ENCODE results near the gene HTR3C.

DNA sequence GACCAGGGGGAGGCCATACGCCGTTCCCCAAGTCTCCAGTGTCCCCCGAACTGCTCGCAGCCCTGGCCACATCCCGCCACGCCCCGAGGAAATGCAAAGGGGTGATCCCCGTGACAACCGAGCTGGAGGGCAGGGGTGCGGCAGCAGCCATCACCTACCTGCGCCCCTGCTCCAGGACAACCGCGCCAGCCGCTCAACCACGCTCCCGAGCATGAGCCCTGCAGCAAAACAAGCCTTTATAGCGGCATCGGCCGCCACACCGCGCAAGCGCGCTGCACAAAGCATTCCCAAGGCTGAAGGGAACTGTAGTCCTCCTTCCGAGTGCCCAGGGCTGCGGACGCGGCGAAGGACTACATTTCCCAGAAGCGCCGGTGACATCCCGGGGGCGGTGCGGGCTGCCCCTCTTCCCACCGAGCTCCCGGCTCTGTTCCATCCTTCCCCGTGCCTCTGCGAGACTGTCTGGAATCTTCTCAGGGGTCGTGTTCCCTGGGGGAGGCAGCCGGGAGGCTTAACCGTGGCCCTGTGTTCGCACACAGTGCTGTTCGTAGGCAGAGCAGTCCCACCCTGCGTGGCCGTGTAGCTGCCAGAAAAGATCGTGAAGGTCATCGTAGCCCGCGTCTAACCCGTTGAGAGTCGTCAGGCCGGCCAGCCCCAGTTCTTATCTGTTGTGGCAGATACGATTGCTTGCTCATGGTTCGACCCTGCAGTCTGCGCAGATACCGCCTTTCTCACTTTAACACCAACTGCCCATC, 35.0 kb upstream of the HTR3C start, which contains the start of gene ABCC5:
- TF ChIP-seq, protein P1, sequence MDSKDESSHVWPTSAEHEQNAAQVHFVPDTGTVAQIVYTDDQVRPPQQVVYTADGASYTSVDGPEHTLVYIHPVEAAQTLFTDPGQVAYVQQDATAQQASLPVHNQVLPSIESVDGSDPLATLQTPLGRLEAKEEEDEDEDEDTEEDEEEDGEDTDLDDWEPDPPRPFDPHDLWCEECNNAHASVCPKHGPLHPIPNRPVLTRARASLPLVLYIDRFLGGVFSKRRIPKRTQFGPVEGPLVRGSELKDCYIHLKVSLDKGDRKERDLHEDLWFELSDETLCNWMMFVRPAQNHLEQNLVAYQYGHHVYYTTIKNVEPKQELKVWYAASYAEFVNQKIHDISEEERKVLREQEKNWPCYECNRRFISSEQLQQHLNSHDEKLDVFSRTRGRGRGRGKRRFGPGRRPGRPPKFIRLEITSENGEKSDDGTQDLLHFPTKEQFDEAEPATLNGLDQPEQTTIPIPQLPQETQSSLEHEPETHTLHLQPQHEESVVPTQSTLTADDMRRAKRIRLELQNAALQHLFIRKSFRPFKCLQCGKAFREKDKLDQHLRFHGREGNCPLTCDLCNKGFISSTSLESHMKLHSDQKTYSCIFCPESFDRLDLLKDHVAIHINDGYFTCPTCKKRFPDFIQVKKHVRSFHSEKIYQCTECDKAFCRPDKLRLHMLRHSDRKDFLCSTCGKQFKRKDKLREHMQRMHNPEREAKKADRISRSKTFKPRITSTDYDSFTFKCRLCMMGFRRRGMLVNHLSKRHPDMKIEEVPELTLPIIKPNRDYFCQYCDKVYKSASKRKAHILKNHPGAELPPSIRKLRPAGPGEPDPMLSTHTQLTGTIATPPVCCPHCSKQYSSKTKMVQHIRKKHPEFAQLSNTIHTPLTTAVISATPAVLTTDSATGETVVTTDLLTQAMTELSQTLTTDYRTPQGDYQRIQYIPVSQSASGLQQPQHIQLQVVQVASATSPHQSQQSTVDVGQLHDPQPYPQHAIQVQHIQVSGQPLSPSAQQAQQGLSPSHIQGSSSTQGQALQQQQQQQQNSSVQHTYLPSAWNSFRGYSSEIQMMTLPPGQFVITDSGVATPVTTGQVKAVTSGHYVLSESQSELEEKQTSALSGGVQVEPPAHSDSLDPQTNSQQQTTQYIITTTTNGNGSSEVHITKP (tag by site-specific recombination; IDR thresholded peaks at IDR 0.05) = peak; percentile 76
- TF ChIP-seq, protein P2, sequence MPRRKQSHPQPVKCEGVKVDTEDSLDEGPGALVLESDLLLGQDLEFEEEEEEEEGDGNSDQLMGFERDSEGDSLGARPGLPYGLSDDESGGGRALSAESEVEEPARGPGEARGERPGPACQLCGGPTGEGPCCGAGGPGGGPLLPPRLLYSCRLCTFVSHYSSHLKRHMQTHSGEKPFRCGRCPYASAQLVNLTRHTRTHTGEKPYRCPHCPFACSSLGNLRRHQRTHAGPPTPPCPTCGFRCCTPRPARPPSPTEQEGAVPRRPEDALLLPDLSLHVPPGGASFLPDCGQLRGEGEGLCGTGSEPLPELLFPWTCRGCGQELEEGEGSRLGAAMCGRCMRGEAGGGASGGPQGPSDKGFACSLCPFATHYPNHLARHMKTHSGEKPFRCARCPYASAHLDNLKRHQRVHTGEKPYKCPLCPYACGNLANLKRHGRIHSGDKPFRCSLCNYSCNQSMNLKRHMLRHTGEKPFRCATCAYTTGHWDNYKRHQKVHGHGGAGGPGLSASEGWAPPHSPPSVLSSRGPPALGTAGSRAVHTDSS (tag by site-specific recombination; IDR thresholded peaks at IDR 0.05) = no peak
- no peak; the same call in 1 of the 2 replicates for TF ChIP-seq KLF9 (tag by site-specific recombination; IDR thresholded peaks at IDR 0.05; ENCODE audit: low read depth)
- peak; percentile 79 for TF ChIP-seq ZFP37 (tag by site-specific recombination; IDR thresholded peaks at IDR 0.05)
- TF ChIP-seq ZIC2 (tag by site-specific recombination; IDR thresholded peaks at IDR 0.05) = peak; percentile 37
- no peak for TF ChIP-seq ZNF324 (tag by site-specific recombination; IDR thresholded peaks at IDR 0.05)
- TF ChIP-seq, protein P3, sequence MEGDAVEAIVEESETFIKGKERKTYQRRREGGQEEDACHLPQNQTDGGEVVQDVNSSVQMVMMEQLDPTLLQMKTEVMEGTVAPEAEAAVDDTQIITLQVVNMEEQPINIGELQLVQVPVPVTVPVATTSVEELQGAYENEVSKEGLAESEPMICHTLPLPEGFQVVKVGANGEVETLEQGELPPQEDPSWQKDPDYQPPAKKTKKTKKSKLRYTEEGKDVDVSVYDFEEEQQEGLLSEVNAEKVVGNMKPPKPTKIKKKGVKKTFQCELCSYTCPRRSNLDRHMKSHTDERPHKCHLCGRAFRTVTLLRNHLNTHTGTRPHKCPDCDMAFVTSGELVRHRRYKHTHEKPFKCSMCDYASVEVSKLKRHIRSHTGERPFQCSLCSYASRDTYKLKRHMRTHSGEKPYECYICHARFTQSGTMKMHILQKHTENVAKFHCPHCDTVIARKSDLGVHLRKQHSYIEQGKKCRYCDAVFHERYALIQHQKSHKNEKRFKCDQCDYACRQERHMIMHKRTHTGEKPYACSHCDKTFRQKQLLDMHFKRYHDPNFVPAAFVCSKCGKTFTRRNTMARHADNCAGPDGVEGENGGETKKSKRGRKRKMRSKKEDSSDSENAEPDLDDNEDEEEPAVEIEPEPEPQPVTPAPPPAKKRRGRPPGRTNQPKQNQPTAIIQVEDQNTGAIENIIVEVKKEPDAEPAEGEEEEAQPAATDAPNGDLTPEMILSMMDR (tag by site-specific recombination; IDR thresholded peaks at IDR 0.05) = no peak; the same call in 1 of the 2 replicates
- TF ChIP-seq ZNF521 (tag by site-specific recombination; IDR thresholded peaks at IDR 0.05) = no peak
- no peak for TF ChIP-seq ZNF23 (tag by site-specific recombination; IDR thresholded peaks at IDR 0.05; ENCODE audit: borderline replicate concordance)
- no peak for TF ChIP-seq REPIN1 (tag by site-specific recombination; IDR thresholded peaks at IDR 0.05; ENCODE audit: low read depth)
- peak; percentile 86 for TF ChIP-seq ZNF335 (tag by site-specific recombination; conservative IDR thresholded peaks at IDR 0.05)
- no peak for TF ChIP-seq SALL2 (tag by site-specific recombination; IDR thresholded peaks at IDR 0.05; ENCODE audit: borderline replicate concordance)
- no peak for TF ChIP-seq ZNF114 (tag by site-specific recombination; IDR thresholded peaks at IDR 0.05)

All from HEK293 (cell line).